ENCODE results near the gene SHISAL2A.

SHISAL2A gene

GRCh38 chr1:52658795-52659194 lies 25.8 kb downstream of the SHISAL2A start:
- in situ Hi-C loops (cut with HindIII; ENCODE audit: low sequenced_read_pairs): no loop called here

GRCh38 chr1:52659356-52659755 lies 26.4 kb downstream of the SHISAL2A start:
- in situ Hi-C loops (cut with HindIII; ENCODE audit: low sequenced_read_pairs): no loop called here

GRCh38 chr1:52659851-52660596 lies 27.1 kb downstream of the SHISAL2A start:
- in situ Hi-C loops (cut with HindIII; ENCODE audit: low sequenced_read_pairs): no loop called here

- in situ Hi-C loops (cut with HindIII; ENCODE audit: low sequenced_read_pairs): no loop called here
Observed at GRCh38 chr1:52660807-52661206, 27.8 kb downstream of the SHISAL2A start.

GRCh38 chr1:52662645-52663313 lies 29.8 kb downstream of the SHISAL2A start:
- in situ Hi-C loops (cut with HindIII; ENCODE audit: low sequenced_read_pairs): no loop called here

- in situ Hi-C loops (cut with HindIII; ENCODE audit: low sequenced_read_pairs): no loop called here
Observed at GRCh38 chr1:52663716-52664115, 30.7 kb downstream of the SHISAL2A start.

- in situ Hi-C loops (cut with HindIII; ENCODE audit: low sequenced_read_pairs): no loop called here
Observed at GRCh38 chr1:52665006-52665941, 32.3 kb downstream of the SHISAL2A start.

- in situ Hi-C loops (cut with HindIII; ENCODE audit: low sequenced_read_pairs): no loop called here
Observed at GRCh38 chr1:52667290-52667689, 34.3 kb downstream of the SHISAL2A start.

GRCh38 chr1:52667984-52668383 lies 35.0 kb downstream of the SHISAL2A start:
- in situ Hi-C loops (cut with HindIII; ENCODE audit: low sequenced_read_pairs): no loop called here

GRCh38 chr1:52668711-52669110 lies 35.7 kb downstream of the SHISAL2A start:
- in situ Hi-C loops (cut with HindIII; ENCODE audit: low sequenced_read_pairs): no loop called here

- in situ Hi-C loops (cut with HindIII; ENCODE audit: low sequenced_read_pairs): no loop called here
Observed at GRCh38 chr1:52669696-52670095, 36.7 kb downstream of the SHISAL2A start.

GRCh38 chr1:52670604-52671003 lies 37.6 kb downstream of the SHISAL2A start:
- in situ Hi-C loops (cut with HindIII; ENCODE audit: low sequenced_read_pairs): no loop called here

GRCh38 chr1:52672946-52673345 lies 40.0 kb downstream of the SHISAL2A start:
- in situ Hi-C loops (cut with HindIII; ENCODE audit: low sequenced_read_pairs): no loop called here

- in situ Hi-C loops (cut with HindIII; ENCODE audit: low sequenced_read_pairs): no loop called here
Observed at GRCh38 chr1:52673513-52673912, 40.5 kb downstream of the SHISAL2A start.

GRCh38 chr1:52674497-52675384 lies 41.8 kb downstream of the SHISAL2A start:
- in situ Hi-C loops (cut with HindIII; ENCODE audit: low sequenced_read_pairs): loop anchor here (5.0 kb wide), 1 partner anchor 87 kb away; no protein-coding TSS in a partner anchor

GRCh38 chr1:52676249-52676903 lies 43.4 kb downstream of the SHISAL2A start:
- in situ Hi-C loops (cut with HindIII; ENCODE audit: low sequenced_read_pairs): loop anchor here (5.0 kb wide), 1 partner anchor 89 kb away; no protein-coding TSS in a partner anchor

- in situ Hi-C loops (cut with HindIII; ENCODE audit: low sequenced_read_pairs): loop anchor here (5.0 kb wide), 1 partner anchor 90 kb away; no protein-coding TSS in a partner anchor
Observed at GRCh38 chr1:52677076-52677806, 44.3 kb downstream of the SHISAL2A start.

GRCh38 chr1:52679048-52679447 lies 46.1 kb downstream of the SHISAL2A start:
- in situ Hi-C loops (cut with HindIII; ENCODE audit: low sequenced_read_pairs): loop anchor here (5.0 kb wide), 1 partner anchor 92 kb away; no protein-coding TSS in a partner anchor

- in situ Hi-C loops (cut with HindIII; ENCODE audit: low sequenced_read_pairs): loop anchor here (5.0 kb wide), 1 partner anchor 92 kb away; no protein-coding TSS in a partner anchor
Observed at GRCh38 chr1:52679498-52679897, 46.5 kb downstream of the SHISAL2A start.
